ENCODE results near the gene SETD6. TPM values are rescaled to one million over a fixed set of nuclear protein-coding genes. Genes with fewer than 3 reads are reported as not detected.

The SETD6 gene
- total and polyA plus RNA-seq, 2 of the 8 experiments (the other 6 are each of a cell fraction or from before 2014, with no cell fraction given) = 25.3 to 40.5 TPM

GRCh38 chr16:58533751-58534470, 18.6 kb downstream of the SETD6 start:
- Histone ChIP-seq H4K8ac (ENCODE audit: extremely low read depth, insufficient read depth, low read length) (no peak overlapping the region), H3K9me3 (ENCODE audit: insufficient read depth in 2 of 2, low read depth in 1 of 2, low read length in 1 of 2) (no peaks in the 10 kb centered on the region), H2AFZ (ENCODE audit: low read length) (no peak overlapping the region), H3K56ac (replicated peaks; ENCODE audit: insufficient read length, low read depth, low read length) (no peak overlapping the region), H2BK20ac (ENCODE audit: low read length) (no peak overlapping the region), H2BK15ac (ENCODE audit: low read length) (no peak overlapping the region), H4K91ac (replicated peaks; ENCODE audit: insufficient read length, low read length) (no peak overlapping the region), H2BK120ac (replicated peaks; ENCODE audit: low read depth, low read length) (no peak overlapping the region), H3K27me3 (replicated peaks in 1 of 4; ENCODE audit: control insufficient read depth in 3 of 4, extremely low read depth in 1 of 4, insufficient read depth in 3 of 4, low read length in 3 of 4) (no peaks in the 10 kb centered on the region), H4K20me1 (replicated peaks in 1 of 2; ENCODE audit: control insufficient read depth in 1 of 2, insufficient read depth in 2 of 2, low read length in 2 of 2) (peaks cover 4 to 7% of the 10 kb centered on the region in 2 experiments), H2AK5ac (ENCODE audit: low read depth, low read length) (no peak overlapping the region), H3K14ac (ENCODE audit: insufficient read length) (no peak overlapping the region), H3K4ac (replicated peaks; ENCODE audit: insufficient read length, low read depth, low read length) (no peak overlapping the region), H3K9ac (replicated peaks in 1 of 4; ENCODE audit: extremely low read depth in 1 of 4, low read depth in 3 of 4, low read length in 3 of 4) (no peak overlapping the region), H3K27ac (ENCODE audit: low read depth, low read length) (no peak overlapping the region), H4K5ac (ENCODE audit: insufficient read length, low read depth, low read length) (no peak overlapping the region), H3K23ac (ENCODE audit: insufficient read length) (no peak overlapping the region), H3K18ac (ENCODE audit: extremely low read depth, low read length) (no peak overlapping the region), H2BK12ac (ENCODE audit: low read depth, low read length) (no peak overlapping the region), H3K4me1 (replicated peaks in 1 of 4; ENCODE audit: control insufficient read depth in 3 of 4, insufficient read depth in 4 of 4, low read length in 3 of 4) (no peaks in the 10 kb centered on the region), H3K23me2 (ENCODE audit: low read depth, low read length) (no peaks in the 10 kb centered on the region), H3K4me3 (ENCODE audit: extremely low read depth in 1 of 4, insufficient read depth in 2 of 4, low read depth in 3 of 4, low read length in 4 of 4) (no peak overlapping the region), H3K36me3 (ENCODE audit: control insufficient read depth in 2 of 4, insufficient read depth in 4 of 4, low read length in 3 of 4) (peaks cover 52 to 95% (median 81%) of the 10 kb centered on the region in 4 experiments), H2BK5ac (ENCODE audit: low read depth, low read length) (no peak overlapping the region), H3K79me2 (ENCODE audit: control insufficient read depth in 1 of 2, insufficient read depth in 2 of 2, low read length in 2 of 2) (no peaks in the 10 kb centered on the region), H3K4me2 (ENCODE audit: insufficient read depth in 1 of 2, low read depth in 2 of 2, low read length in 2 of 2) (no peak overlapping the region), H3K79me1 (ENCODE audit: low read depth, low read length) (no peaks in the 10 kb centered on the region; the same call in 1 of the 2 replicates)
- ChIA-PET POLR2A (ENCODE audit: partially characterized antibody) (interaction anchor here (0.7 to 1.3 kb wide), 2 partner anchors 13 to 156 kb away, joined by 3 read pairs; no protein-coding TSS in a partner anchor), CTCF (ENCODE audit: partially characterized antibody) (no interaction called here)
- WGBS, 2 experiments (ENCODE audit: extremely low coverage in 1 of 2, insufficient coverage in 1 of 2, insufficient read length in 1 of 2, insufficient replicate concordance in 2 of 2, low coverage in 1 of 2, low lambda C conversion rate in 2 of 2, missing lambda C conversion rate in 1 of 2) = 91% methylated on average over 14 of the region's 14 CpGs; no CpG with 5 or more reads in 1 of the 2 experiments
- FAIRE-seq (no peak), DNase-seq (ENCODE audit: low read depth in 1 of 2, low spot score in 2 of 2) (no peak)
- TF ChIP-seq USF2 (IDR thresholded peaks at IDR 0.05; ENCODE audit: low read length) (no peak), EP300 (IDR thresholded peaks at IDR 0.05; ENCODE audit: borderline replicate concordance in 1 of 2, low read depth in 2 of 2, low read length in 2 of 2) (no peak), RFX5 (IDR thresholded peaks at IDR 0.05; ENCODE audit: borderline replicate concordance, low read depth, low read length) (no peak), CEBPB (IDR thresholded peaks at IDR 0.05; ENCODE audit: low read depth, low read length) (no peak), KDM1A (IDR thresholded peaks at IDR 0.05; ENCODE audit: borderline replicate concordance, low read length) (no peak), RXRA (IDR thresholded peaks at IDR 0.05; ENCODE audit: insufficient read depth, low read depth, low read length) (no peak), GABPA (IDR thresholded peaks at IDR 0.05; ENCODE audit: borderline replicate concordance, insufficient read depth, low read length) (no peak), TCF12 (IDR thresholded peaks at IDR 0.05; ENCODE audit: low read depth, low read length) (no peak), SIRT6 (IDR thresholded peaks at IDR 0.05; ENCODE audit: low read length) (no peak), POLR2A (IDR thresholded peaks at IDR 0.05; ENCODE audit: control extremely low read depth in 1 of 2, low read depth in 2 of 2, low read length in 2 of 2) (no peak), HDAC6 (IDR thresholded peaks at IDR 0.05; ENCODE audit: low read depth, low read length) (no peak), FOSL1 (IDR thresholded peaks at IDR 0.05; ENCODE audit: insufficient read depth, low read depth, low read length) (no peak)
